Common myeloid progenitor, CD34-positive (primary cell): ENCODE measurements around the gene PSMA6.
A peak's percentile ranks its signal among the peaks of the same experiment; 100 is the strongest.
"Not testable (repeated sequence)": the region's sequence is repeated elsewhere in the genome, so short reads cannot be mapped to it uniquely, and the experiment has no call there.

ENCODE experiments used
- CTCF ChIA-PET: fragments of 350-600 bp; sonication (Branson Sonifier 250); formaldehyde crosslinking; loops from one replicate; lab custom pipeline; 2021; ENCODE audit warnings: antibody characterized with exemption; lab: Charles Lee
- POLR2A ChIA-PET: fragments of 350-600 bp; sonication (Branson Sonifier 250); formaldehyde crosslinking; loops from one replicate; lab custom pipeline; 2021; ENCODE audit warnings: antibody characterized with exemption; lab: Charles Lee
- DNase-seq, 3 donors: peaks; one replicate each; pipeline versions ENCODE4 v3.0.0 to v3.0.0-alpha.2; 2013
- H3K27ac ChIP-seq, 2 experiments: 1 replicate in 1 of 2; 2 replicates in 1 of 2; pipeline ENCODE4 v1.7.0; 2013; ENCODE audit warnings: inconsistent platforms in 2 of 2, low read length in 2 of 2, mild to moderate bottlenecking in 2 of 2, low read depth in 1 of 2, moderate library complexity in 1 of 2; ENCODE audit not compliant: severe bottlenecking in 2 of 2, insufficient read depth in 1 of 2, poor library complexity in 1 of 2
- H3K27me3 ChIP-seq, 5 experiments: replicated peaks in 2 of 5; 1 replicate in 3 of 5; 2 replicates in 2 of 5; pipeline versions ENCODE4 v1.6.1 to v1.7.0; 2013; ENCODE audit warnings: low read length in 4 of 5, mild to moderate bottlenecking in 2 of 5, moderate library complexity in 2 of 5, inconsistent platforms in 1 of 5; ENCODE audit not compliant: insufficient read depth in 5 of 5, control insufficient read depth in 4 of 5
- H3K36me3 ChIP-seq, 4 experiments: 1 replicate in 2 of 4; 2 replicates in 2 of 4; pipeline versions ENCODE4 v1.6.1 to v1.7.0; 2013; ENCODE audit warnings: low read length in 3 of 4, control low read depth in 1 of 4, mild to moderate bottlenecking in 1 of 4; ENCODE audit not compliant: control insufficient read depth in 4 of 4, insufficient read depth in 4 of 4
- H3K4me1 ChIP-seq, 4 experiments: 1 replicate in 3 of 4; 2 replicates in 1 of 4; pipeline versions ENCODE4 v1.6.1 to v1.7.1; 2013; ENCODE audit warnings: low read length in 3 of 4, mild to moderate bottlenecking in 3 of 4, control low read depth in 1 of 4, inconsistent platforms in 1 of 4, moderate library complexity in 1 of 4; ENCODE audit not compliant: control insufficient read depth in 4 of 4, insufficient read depth in 4 of 4; ENCODE audit errors: control extremely low read depth in 1 of 4
- H3K4me3 ChIP-seq, 7 experiments: 1 replicate in 4 of 7; 2 replicates in 3 of 7; pipeline versions ENCODE4 v1.5.1 to v1.7.0; 2013; ENCODE audit warnings: mild to moderate bottlenecking in 7 of 7, low read length in 6 of 7, moderate library complexity in 6 of 7, inconsistent platforms in 2 of 7, low read depth in 2 of 7, control low read depth in 1 of 7; ENCODE audit not compliant: insufficient read depth in 4 of 7, control insufficient read depth in 1 of 7; ENCODE audit errors: extremely low read depth in 1 of 7
- H3K9me3 ChIP-seq, 5 experiments: 1 replicate in 4 of 5; 2 replicates in 1 of 5; pipeline versions ENCODE4 v1.6.1 to v1.7.1; 2013; ENCODE audit warnings: low read length in 4 of 5, mild to moderate bottlenecking in 2 of 5, inconsistent platforms in 1 of 5, low read depth in 1 of 5, moderate library complexity in 1 of 5; ENCODE audit not compliant: control insufficient read depth in 4 of 5, insufficient read depth in 2 of 5; ENCODE audit errors: control extremely low read depth in 1 of 5
- WGBS: methylation state at CpG from one replicate; pipeline ENCODE4 v1.1.5; 2013; ENCODE audit not compliant: insufficient coverage; 5-methylcytosine and 5-hydroxymethylcytosine counted together

The PSMA6 gene

DNA sequence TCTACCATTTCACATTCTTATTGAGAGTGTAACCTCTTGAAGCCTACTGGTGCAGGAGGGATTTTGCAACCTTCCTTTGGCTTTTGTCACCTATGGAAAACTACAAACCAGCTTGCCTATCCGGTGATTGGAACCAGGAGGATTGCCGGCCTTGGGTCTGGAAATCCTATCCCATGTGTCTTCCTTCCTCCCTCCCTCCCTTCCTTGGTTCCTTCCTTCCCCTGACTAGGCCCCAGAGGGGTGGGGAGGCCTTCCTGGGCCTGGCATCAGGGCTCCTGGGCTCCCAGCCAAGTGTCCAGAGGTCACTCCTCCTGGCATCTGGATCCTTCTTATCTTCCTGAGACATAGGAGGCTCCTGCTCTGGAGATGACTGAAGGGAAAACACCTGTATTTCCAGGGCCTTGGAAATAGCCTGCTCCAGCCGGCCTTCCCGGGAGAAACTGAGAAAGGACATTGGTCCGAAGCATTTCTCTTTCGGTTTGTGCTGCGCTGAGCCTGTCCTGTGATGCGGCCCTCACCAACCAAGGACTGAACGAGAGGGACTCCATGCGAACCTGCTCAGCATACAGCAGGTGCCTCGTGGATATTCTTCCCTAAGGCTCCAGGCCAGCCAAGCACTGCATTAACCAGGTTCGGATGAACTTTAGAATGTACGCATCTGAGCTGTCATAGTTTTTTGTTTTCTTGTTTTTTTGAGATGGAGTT is 43.4 kb downstream of the PSMA6 start:
- POLR2A ChIA-PET: no interaction called here
- Histone ChIP-seq H3K4me1 (peaks cover 15 to 75% (median 61%) of the 10 kb centered on the region in 4 experiments), H3K27ac (no peak overlapping the region), H3K27me3 (no peaks in the 10 kb centered on the region), H3K4me3 (no peak overlapping the region), H3K36me3 (no peaks in the 10 kb centered on the region), H3K9me3 (no peaks in the 10 kb centered on the region)
- CTCF ChIA-PET: interaction anchor here (0.8 to 1.7 kb wide), 4 partner anchors 10 to 65 kb away, joined by 3 to 4 read pairs (median 3); no protein-coding TSS in a partner anchor
- no peak for DNase-seq
- WGBS: 98% methylated on average over 11 of the region's 13 CpGs

DNA sequence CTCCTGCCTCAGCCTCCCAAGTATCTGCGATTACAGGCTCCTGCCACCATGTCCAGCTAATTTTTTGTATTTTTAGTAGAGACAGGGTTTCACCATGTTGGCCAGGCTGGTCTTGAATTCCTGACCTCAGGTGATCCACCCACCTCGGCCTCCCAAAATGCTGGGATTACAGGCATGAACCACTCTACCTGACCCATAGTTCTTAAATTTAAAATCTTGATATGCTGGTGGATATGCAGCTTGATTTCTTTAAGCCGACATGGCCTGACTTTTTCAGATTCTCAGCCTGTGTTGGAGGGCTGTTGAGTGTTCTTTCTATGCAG is 44.0 kb downstream of the PSMA6 start:
- DNase-seq, H3K36me3 ChIP-seq, H3K9me3 ChIP-seq, H3K27me3 ChIP-seq, H3K27ac ChIP-seq, H3K4me3 ChIP-seq, POLR2A ChIA-PET: not testable (repeated sequence)
- CTCF ChIA-PET: interaction anchor here (0.8 to 1.7 kb wide), 4 partner anchors 13 to 64 kb away, joined by 3 to 4 read pairs (median 3); no protein-coding TSS in a partner anchor
- peaks cover 15 to 81% (median 67%) of the 10 kb centered on the region in 4 experiments for H3K4me1 ChIP-seq
- WGBS: 100% methylated on average over 1 of the region's 3 CpGs

DNA sequence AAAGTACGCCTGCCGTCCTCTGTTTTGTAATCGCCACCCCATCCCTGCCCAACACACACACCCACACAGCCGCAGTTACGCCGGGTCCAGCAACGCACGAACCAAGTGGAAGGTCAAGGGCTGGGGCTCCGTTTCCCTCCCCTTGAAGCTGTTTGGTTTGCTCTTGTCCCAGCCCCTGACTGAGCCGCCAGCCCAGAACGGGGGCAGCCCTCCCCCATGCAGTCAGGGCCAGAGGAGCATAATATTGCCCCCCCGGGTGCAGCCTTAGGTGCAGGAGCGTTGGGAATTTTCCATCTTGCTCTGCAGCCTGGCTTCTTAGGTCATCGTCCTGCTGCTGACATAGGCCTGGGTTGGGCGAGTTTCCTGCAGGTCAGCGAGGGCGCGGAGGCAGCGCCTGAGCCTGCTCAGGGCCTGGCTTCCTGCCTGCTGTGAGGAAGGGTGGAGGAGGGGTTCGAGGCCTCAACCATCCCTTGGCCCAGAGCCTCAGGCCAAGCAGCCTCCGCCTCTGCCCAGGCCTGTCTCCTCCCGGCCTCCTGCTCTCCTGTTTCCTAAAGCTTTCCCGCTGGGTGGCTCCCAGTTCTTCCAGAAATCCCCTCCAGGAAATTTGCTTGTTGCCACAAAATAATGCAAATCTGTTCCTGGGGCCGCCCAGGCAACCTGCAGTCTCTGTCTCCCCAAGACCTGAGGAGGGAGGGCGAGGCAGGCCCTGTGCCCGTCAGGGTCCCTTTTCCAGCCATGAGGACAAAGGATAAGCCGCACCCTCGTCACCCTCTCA is 44.5 kb downstream of the PSMA6 start:
- CTCF ChIA-PET: interaction anchor here (0.8 to 1.5 kb wide), 5 partner anchors 14 to 64 kb away, joined by 3 to 8 read pairs (median 3); no protein-coding TSS in a partner anchor
- peak overlapping the region in 1 of 7 experiments; percentile 19 for H3K4me3 ChIP-seq
- H3K36me3 ChIP-seq: no peaks in the 10 kb centered on the region
- DNase-seq: no peak
- POLR2A ChIA-PET: interaction anchor here (0.7 kb wide), 2 partner anchors 68 to 106 kb away, joined by 3 read pairs; no protein-coding TSS in a partner anchor
- 78% methylated on average over 16 of the region's 28 CpGs for WGBS
- H3K4me1 ChIP-seq: peaks cover 15 to 83% (median 68%) of the 10 kb centered on the region in 4 experiments
- H3K27me3 ChIP-seq: no peaks in the 10 kb centered on the region
- H3K9me3 ChIP-seq: no peaks in the 10 kb centered on the region
- peak overlapping the region in 1 of 2 experiments; percentile 43 for H3K27ac ChIP-seq

DNA sequence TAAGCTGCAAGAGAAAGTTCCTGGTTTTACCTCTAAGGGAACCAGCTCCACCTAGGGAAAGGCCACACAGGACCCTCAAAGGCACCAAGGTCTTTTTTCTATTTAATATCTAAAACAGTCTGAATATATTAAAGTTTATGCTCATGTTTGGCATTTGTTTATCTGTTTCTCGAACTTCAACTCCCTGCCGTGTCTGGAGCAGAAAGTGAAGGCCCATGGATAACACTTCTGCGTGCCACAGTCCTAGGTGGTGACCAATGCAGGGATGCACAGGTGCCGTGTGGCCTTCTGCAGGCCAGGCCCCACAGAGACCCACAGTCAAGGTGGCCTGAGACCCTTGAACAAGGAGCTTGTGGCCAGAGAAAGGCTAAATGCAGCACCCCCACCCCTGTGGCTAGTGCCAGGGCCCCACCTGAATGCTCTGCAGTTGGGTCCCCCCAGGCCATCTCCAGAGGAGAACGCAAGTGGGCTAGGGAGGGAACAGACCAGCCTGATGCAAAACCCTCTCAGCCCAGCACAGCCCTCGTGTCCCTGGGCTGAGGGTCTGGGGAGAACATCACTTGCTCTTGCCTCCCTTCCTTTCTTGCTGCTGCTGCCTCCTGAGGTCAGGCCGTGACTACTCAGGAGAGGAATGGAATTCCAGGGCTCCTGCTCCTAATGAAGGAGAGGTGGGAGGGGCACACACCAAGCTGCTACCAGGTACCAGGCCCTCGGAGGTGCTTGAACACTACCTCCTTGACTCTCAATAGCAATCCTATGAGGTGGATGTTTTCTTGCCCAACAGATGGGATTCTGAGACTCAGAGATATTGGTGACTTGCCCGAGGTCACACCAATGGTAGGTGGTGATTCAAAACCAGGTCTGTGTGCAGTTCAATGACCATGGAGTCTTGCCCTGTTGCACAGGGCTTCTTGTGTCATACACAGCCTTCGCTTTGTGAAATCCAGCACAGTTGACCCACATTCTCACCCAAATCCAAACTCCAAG is 45.4 kb downstream of the PSMA6 start:
- DNase-seq: no peak
- WGBS: 96% methylated on average over 10 of the region's 10 CpGs
- H3K4me3 ChIP-seq: no peak overlapping the region
- ChIA-PET CTCF (interaction anchor here (0.7 to 2.3 kb wide), 7 partner anchors 8 to 60 kb away, joined by 3 to 12 read pairs (median 3); no protein-coding TSS in a partner anchor), POLR2A (interaction anchor here (0.7 to 1.1 kb wide), 3 partner anchors 30 to 107 kb away, joined by 3 to 5 read pairs (median 3); no protein-coding TSS in a partner anchor)
- peaks cover 12 to 83% (median 68%) of the 10 kb centered on the region in 4 experiments for H3K4me1 ChIP-seq
- H3K9me3 ChIP-seq: no peaks in the 10 kb centered on the region
- H3K27me3 ChIP-seq: no peaks in the 10 kb centered on the region
- no peak overlapping the region for H3K27ac ChIP-seq
- no peaks in the 10 kb centered on the region for H3K36me3 ChIP-seq

DNA sequence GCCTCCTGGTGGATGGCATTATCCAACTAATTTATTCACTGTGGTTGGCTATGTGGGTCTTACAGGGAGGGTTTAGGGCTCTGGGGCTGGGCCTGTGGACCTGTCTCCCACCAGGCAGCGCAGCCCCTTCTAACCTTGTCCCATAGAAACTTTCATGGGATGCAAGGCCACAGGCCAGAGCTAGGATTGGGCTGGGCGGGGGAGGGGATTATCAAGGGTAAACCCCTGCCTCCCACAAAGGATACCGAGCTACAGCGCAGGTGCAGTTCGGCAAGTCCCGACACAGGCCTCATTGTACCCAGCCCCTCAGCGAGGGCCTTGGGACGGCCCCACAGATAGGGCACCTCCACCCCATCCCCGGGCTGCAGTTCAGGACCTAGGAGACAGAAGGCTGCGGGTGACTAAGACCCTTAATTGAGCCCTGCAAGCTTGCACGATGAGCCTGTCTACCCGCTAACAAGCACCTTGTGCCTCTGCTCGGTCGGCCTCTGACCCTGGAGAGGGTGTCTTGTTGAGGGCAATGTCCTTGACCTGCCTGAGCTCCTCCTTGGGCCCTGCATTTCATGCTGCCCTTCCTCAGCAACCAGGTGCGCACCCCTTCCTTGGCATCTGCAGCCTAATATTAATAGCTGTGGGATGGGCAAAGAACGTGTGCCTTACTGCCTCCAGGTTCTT is 46.7 kb downstream of the PSMA6 start:
- no peaks in the 10 kb centered on the region for H3K36me3 ChIP-seq
- H3K4me1 ChIP-seq: peaks cover 8 to 77% (median 62%) of the 10 kb centered on the region in 4 experiments
- H3K27ac ChIP-seq: no peak overlapping the region
- no peaks in the 10 kb centered on the region for H3K27me3 ChIP-seq
- CTCF ChIA-PET: interaction anchor here (1.1 to 2.3 kb wide), 15 partner anchors 9 to 78 kb away, joined by 3 to 18 read pairs (median 4); no protein-coding TSS in a partner anchor
- POLR2A ChIA-PET: no interaction called here
- H3K9me3 ChIP-seq: no peaks in the 10 kb centered on the region
- no peak overlapping the region for H3K4me3 ChIP-seq
- whole genome bisulfite sequencing: 87% methylated on average over 16 of the region's 16 CpGs
- no peak for DNase-seq
